ENCODE data around the gene LSM4. TPM values are rescaled to one million over a fixed set of nuclear protein-coding genes. Genes with fewer than 3 reads are reported as not detected.

LSM4 gene
- polyA plus RNA-seq, 1 experiment = 69.3 TPM

- Histone ChIP-seq H3K9me3 (ENCODE audit: control insufficient read depth, insufficient read depth, low read length) (no peaks in the 10 kb centered on the region; the same call in 1 of the 2 replicates), H3K4me3 (ENCODE audit: low read depth, low read length) (no peak overlapping the region), H3K27ac (ENCODE audit: low read depth, low read length) (no peak overlapping the region), H3K27me3 (ENCODE audit: control insufficient read depth, insufficient read depth, low read length) (no peaks in the 10 kb centered on the region)
- no peak for TF ChIP-seq CTCF (IDR thresholded peaks at IDR 0.05; ENCODE audit: low read depth, low read length)
- POLR2A ChIA-PET = no interaction called here
- CTCF ChIA-PET = no interaction called here
- no peak for DNase-seq (ENCODE audit: low read depth, low spot score)
Observed at GRCh38 chr19:18309525-18310064, 13.3 kb downstream of the LSM4 start.

GRCh38 chr19:18308948-18309325, 13.9 kb downstream of the LSM4 start:
- DNase-seq (ENCODE audit: low read depth, low spot score) = no peak
- ChIA-PET POLR2A (interaction anchor here (0.7 to 0.9 kb wide), 2 partner anchors 13 to 27 kb away, joined by 3 read pairs; no protein-coding TSS in a partner anchor), CTCF (no interaction called here)

GRCh38 chr19:18308051-18308947, 14.6 kb downstream of the LSM4 start:
- no peak for TF ChIP-seq CTCF (IDR thresholded peaks at IDR 0.05; ENCODE audit: low read depth, low read length)
- H3K27ac ChIP-seq (ENCODE audit: low read depth, low read length) = no peak overlapping the region
- ChIA-PET POLR2A (interaction anchor here (0.7 to 0.9 kb wide), 2 partner anchors 13 to 27 kb away, joined by 3 read pairs; no protein-coding TSS in a partner anchor), CTCF (no interaction called here)
- DNase-seq (ENCODE audit: low read depth, low spot score) = no peak
- no peaks in the 10 kb centered on the region; the same call in 1 of the 2 replicates for H3K9me3 ChIP-seq (ENCODE audit: control insufficient read depth, insufficient read depth, low read length)
- no peaks in the 10 kb centered on the region for H3K27me3 ChIP-seq (ENCODE audit: control insufficient read depth, insufficient read depth, low read length)
- no peak overlapping the region for H3K4me3 ChIP-seq (ENCODE audit: low read depth, low read length)

More at GRCh38 chr19:18308948-18309325, 13.9 kb downstream of the LSM4 start:
- no peak overlapping the region for H3K27ac ChIP-seq (ENCODE audit: low read depth, low read length)
- no peaks in the 10 kb centered on the region; the same call in 1 of the 2 replicates for H3K9me3 ChIP-seq (ENCODE audit: control insufficient read depth, insufficient read depth, low read length)
- TF ChIP-seq CTCF (IDR thresholded peaks at IDR 0.05; ENCODE audit: low read depth, low read length) = no peak
- no peaks in the 10 kb centered on the region for H3K27me3 ChIP-seq (ENCODE audit: control insufficient read depth, insufficient read depth, low read length)
- no peak overlapping the region for H3K4me3 ChIP-seq (ENCODE audit: low read depth, low read length)

- ChIA-PET CTCF (no interaction called here), POLR2A (interaction anchor here (0.6 to 1.2 kb wide), 2 partner anchors 26 to 28 kb away, joined by 6 to 10 read pairs; partner anchors contain the start of gene JUND)
- no peaks in the 10 kb centered on the region for H3K27me3 ChIP-seq (ENCODE audit: control insufficient read depth, insufficient read depth, low read length)
- no peaks in the 10 kb centered on the region; the same call in 1 of the 2 replicates for H3K9me3 ChIP-seq (ENCODE audit: control insufficient read depth, insufficient read depth, low read length)
- no peak overlapping the region for H3K4me3 ChIP-seq (ENCODE audit: low read depth, low read length)
- TF ChIP-seq CTCF (IDR thresholded peaks at IDR 0.05; ENCODE audit: low read depth, low read length) = no peak
- no peak overlapping the region for H3K27ac ChIP-seq (ENCODE audit: low read depth, low read length)
- DNase-seq (ENCODE audit: low read depth, low spot score) = no peak
Observed at GRCh38 chr19:18307271-18307681, 15.6 kb downstream of the LSM4 start.

GRCh38 chr19:18306888-18307260, 16.0 kb downstream of the LSM4 start:
- H3K4me3 ChIP-seq (ENCODE audit: low read depth, low read length) = no peak overlapping the region
- no peaks in the 10 kb centered on the region for H3K27me3 ChIP-seq (ENCODE audit: control insufficient read depth, insufficient read depth, low read length)
- ChIA-PET POLR2A (interaction anchor here (0.6 to 1.2 kb wide), 2 partner anchors 25 to 27 kb away, joined by 6 to 10 read pairs; partner anchors contain the start of gene JUND), CTCF (no interaction called here)
- no peak for DNase-seq (ENCODE audit: low read depth, low spot score)
- no peak overlapping the region for H3K27ac ChIP-seq (ENCODE audit: low read depth, low read length)
- no peak for TF ChIP-seq CTCF (IDR thresholded peaks at IDR 0.05; ENCODE audit: low read depth, low read length)
- no peaks in the 10 kb centered on the region; the same call in 1 of the 2 replicates for H3K9me3 ChIP-seq (ENCODE audit: control insufficient read depth, insufficient read depth, low read length)

All from AG04450 (cell line).